ENCODE data around the gene DLG1. TPM values are rescaled to one million over a fixed set of nuclear protein-coding genes. Genes with fewer than 3 reads are reported as not detected.

The DLG1 gene
- total and polyA plus RNA-seq, 12 donors = 14.1 to 74.6 (median 58.4) TPM

DNA sequence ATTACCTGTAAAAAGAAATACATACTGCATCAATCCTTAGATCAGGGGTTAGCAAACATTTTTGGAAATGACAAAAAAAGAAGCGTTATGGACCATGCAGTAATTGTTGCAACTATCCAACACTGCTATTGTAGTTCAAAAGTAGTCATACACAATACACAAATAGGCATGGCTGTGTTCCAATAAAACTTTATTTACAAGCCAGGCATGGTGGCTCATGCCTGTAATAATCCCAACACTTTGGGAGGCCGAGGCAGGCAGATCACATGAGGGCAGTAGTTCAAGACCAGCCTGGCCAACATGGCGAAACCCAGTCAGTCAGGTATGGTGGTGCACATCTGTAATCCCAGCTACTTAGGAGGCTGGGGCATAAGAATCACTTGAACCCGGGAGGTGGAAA lies 124.8 kb downstream of the DLG1 start:
- Histone ChIP-seq H3K27ac (no peak overlapping the region), H3K4me3 (no peak overlapping the region), H3K4me1 (replicated peaks in 1 of 2) (no peaks in the 10 kb centered on the region), H3K9me3 (replicated peaks in 1 of 3) (no peaks in the 10 kb centered on the region), H3K36me3 (replicated peaks in 1 of 2) (peaks cover 0 to 3% of the 10 kb centered on the region in 2 donors), H3K27me3 (no peaks in the 10 kb centered on the region)
- intact Hi-C loops (cut with DNase I) = no loop called here
- TF ChIP-seq, protein P1, sequence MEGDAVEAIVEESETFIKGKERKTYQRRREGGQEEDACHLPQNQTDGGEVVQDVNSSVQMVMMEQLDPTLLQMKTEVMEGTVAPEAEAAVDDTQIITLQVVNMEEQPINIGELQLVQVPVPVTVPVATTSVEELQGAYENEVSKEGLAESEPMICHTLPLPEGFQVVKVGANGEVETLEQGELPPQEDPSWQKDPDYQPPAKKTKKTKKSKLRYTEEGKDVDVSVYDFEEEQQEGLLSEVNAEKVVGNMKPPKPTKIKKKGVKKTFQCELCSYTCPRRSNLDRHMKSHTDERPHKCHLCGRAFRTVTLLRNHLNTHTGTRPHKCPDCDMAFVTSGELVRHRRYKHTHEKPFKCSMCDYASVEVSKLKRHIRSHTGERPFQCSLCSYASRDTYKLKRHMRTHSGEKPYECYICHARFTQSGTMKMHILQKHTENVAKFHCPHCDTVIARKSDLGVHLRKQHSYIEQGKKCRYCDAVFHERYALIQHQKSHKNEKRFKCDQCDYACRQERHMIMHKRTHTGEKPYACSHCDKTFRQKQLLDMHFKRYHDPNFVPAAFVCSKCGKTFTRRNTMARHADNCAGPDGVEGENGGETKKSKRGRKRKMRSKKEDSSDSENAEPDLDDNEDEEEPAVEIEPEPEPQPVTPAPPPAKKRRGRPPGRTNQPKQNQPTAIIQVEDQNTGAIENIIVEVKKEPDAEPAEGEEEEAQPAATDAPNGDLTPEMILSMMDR (IDR thresholded peaks at IDR 0.05) = no peak
- 96 to 100% (median 97%) methylated on average over 4 of the region's 4 CpGs for WGBS, 4 donors
- DNase-seq = no peak

DNA sequence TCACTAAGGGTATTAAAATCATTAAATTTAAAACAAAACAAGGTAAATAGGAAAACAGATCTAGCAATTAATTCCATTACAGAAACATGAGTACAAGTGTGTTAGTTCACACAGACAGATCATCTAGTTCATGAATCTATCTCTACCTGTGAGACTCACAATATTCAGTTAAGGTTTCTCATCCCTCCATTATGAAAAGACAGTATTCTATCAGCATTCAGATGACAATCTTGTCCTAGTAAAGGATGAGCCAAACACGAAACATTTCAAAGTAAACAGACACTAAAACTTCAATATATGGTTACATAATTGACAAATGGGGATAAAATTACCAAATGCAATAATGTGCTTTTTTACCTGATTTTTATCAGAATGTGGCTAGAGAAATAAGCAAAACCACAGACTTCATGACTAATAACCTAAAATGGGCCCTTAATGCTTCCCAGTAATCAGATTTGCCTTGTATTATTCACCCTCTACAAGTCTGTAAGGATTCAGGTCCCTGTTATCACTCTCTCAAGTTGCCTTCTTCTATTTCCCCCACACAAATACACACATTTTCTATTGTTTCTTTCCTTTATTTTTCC lies 126.8 kb downstream of the DLG1 start:
- Histone ChIP-seq H3K4me3 (no peak overlapping the region), H3K27ac (no peak overlapping the region), H3K36me3 (replicated peaks in 1 of 2) (peaks cover 0 to 3% of the 10 kb centered on the region in 2 donors), H3K9me3 (replicated peaks in 1 of 3) (no peaks in the 10 kb centered on the region), H3K27me3 (no peaks in the 10 kb centered on the region), H3K4me1 (replicated peaks in 1 of 2) (no peaks in the 10 kb centered on the region)
- intact Hi-C loops (cut with DNase I) = no loop called here
- TF ChIP-seq, protein P1 (IDR thresholded peaks at IDR 0.05) = no peak
- no peak for TF ChIP-seq POLR2A (IDR thresholded peaks at IDR 0.05)
- WGBS, 4 donors = 0 to 62% (median 51%) methylated on average over 1 of the region's 1 CpG
- no peak for DNase-seq

DNA sequence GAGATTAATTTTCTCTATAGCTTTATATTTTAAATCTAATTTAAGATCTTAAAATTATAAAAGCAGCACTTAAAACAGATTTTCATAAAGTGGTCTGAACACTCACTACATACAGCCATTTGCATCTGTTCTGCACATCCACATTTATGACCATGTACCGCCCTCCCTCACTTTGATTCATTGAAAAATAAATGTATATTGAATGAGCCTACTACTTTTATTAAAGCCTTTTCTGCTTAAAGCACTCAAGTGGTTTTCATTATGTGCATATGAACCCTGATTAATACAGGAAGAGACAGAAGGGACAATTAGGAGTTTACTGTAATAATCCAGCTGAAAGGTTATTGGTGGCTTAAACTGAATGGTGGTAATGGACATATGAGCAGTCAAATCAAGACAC lies 129.4 kb downstream of the DLG1 start:
- Histone ChIP-seq H3K9me3 (replicated peaks in 1 of 3) (no peaks in the 10 kb centered on the region), H3K4me3 (no peak overlapping the region), H3K4me1 (replicated peaks in 1 of 2) (no peaks in the 10 kb centered on the region), H3K27ac (peak overlapping the region in 1 of 5 donors; percentile 1), H3K36me3 (replicated peaks in 1 of 2) (peaks cover 0 to under 1% of the 10 kb centered on the region in 2 donors), H3K27me3 (no peaks in the 10 kb centered on the region)
- DNase-seq = no peak
- intact Hi-C loops (cut with DNase I) = no loop called here
- 85 to 98% (median 97%) methylated on average over 1 of the region's 1 CpG for WGBS, 4 donors
- TF ChIP-seq, protein P1 (IDR thresholded peaks at IDR 0.05) = no peak
- TF ChIP-seq POLR2A (IDR thresholded peaks at IDR 0.05) = no peak

DNA sequence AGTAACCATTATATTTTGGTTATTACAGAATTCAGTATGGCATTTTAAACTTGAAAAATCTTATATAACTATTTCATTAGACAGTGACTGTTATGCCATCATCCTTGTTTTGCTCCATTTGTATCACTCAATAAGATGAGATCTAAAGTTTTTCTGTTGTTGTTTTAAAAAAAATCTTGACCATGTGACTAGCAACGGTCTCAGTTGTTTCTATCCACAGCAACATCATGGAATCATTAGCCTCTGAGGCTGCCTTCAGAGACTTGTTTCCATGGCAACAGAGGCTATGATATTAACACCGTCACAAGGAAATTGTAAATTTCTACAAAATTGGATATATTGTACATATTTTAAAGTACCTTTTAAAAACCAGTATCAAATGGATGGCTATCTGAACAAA lies 129.8 kb downstream of the DLG1 start:
- H3K4me1 ChIP-seq (replicated peaks in 1 of 2) = no peaks in the 10 kb centered on the region
- H3K9me3 ChIP-seq (replicated peaks in 1 of 3) = no peaks in the 10 kb centered on the region
- no peak overlapping the region for H3K4me3 ChIP-seq
- peak overlapping the region in 1 of 5 donors; percentile 23 for H3K27ac ChIP-seq
- WGBS, 4 donors = 69 to 76% (median 72%) methylated on average over 2 of the region's 2 CpGs
- DNase-seq = no peak
- H3K36me3 ChIP-seq (replicated peaks in 1 of 2) = no peaks in the 10 kb centered on the region
- intact Hi-C loops (cut with DNase I) = no loop called here
- no peaks in the 10 kb centered on the region for H3K27me3 ChIP-seq
- TF ChIP-seq, protein P1 (IDR thresholded peaks at IDR 0.05) = no peak
- TF ChIP-seq POLR2A (IDR thresholded peaks at IDR 0.05) = no peak

Data from adrenal gland (tissue), 12 donors.